GM18498 (cell line): ENCODE measurements around the gene SPRR4.

Experiments used
- ATAC-seq: cut with Tn5 transposase; IDR thresholded peaks from one replicate; pipeline ENCODE4 v1.9.1; 2021; ENCODE audit warnings: mild to moderate bottlenecking, moderate library complexity; ENCODE audit not compliant: unreplicated experiment

The SPRR4 gene

DNA sequence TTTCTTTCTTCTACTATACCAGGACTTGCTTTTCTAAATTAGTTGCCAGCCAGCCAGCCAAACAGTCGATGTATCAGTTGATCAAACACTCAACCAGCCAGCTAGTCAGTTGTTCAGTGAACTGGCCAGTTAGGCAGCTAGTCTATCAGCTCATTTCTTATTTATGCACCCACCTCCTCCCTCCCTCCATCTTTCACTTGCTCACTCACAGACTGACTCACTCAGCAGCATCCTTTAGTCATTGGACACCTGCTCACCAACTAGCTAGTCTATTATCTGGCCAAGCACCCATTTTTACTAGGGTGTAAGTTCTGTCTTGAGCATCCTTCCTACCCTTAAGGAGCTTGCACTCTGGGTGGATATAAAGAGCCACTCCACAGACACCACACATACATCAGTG, 5.9 kb upstream of the SPRR4 start:
- no peak for ATAC-seq

DNA sequence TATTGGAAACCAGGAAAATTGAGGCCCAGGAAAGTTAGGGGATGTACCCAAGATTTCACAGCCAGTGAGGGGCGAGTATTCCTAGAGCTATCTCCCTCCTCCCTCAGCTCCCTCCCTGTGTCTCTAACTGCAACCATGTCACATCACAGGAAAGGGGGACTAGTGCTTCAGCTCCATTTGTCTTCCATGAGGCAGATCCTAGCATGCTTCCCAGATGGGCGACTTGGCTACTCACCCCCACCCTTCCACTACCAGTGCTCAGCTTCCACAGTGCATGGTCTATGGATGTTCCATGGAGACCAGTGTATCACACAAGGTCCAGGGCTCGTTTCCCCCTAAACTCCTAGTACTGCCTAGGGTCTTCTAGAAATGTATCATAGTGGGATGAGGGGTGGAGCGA, 4.6 kb upstream of the SPRR4 start:
- no peak for ATAC-seq

- no peak for ATAC-seq
These were observed 3.2 kb upstream of the SPRR4 start for GRCh38 chr1:152967201-152967600.

- ATAC-seq, result peak; percentile 91
These were observed 2.2 kb upstream of the SPRR4 start for GRCh38 chr1:152968248-152968647.

GRCh38 chr1:152969036-152969435, 1.4 kb upstream of the SPRR4 start:
- no peak for ATAC-seq

- ATAC-seq, result no peak
These were observed 1.9 kb downstream of the SPRR4 start for GRCh38 chr1:152972196-152972886.

DNA sequence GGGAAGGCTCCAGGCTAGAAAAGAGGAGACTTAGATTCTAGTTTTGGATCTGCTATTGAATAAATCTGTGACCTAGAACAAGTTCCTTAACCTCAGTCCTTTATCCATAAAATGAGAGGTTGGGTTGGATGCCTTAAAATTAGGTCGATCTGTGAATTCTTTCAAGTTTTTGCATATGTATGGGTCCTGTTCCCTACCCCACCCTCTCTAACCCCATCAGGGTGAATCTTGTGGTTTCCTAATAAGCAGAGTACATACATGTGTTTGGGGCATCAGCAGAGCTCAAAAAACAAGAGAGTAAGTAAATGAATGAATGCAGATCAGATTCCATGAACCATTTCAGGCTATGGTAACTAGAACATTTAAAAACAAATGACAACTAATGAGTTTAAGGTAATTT, 6.2 kb downstream of the SPRR4 start:
- ATAC-seq, result no peak

DNA sequence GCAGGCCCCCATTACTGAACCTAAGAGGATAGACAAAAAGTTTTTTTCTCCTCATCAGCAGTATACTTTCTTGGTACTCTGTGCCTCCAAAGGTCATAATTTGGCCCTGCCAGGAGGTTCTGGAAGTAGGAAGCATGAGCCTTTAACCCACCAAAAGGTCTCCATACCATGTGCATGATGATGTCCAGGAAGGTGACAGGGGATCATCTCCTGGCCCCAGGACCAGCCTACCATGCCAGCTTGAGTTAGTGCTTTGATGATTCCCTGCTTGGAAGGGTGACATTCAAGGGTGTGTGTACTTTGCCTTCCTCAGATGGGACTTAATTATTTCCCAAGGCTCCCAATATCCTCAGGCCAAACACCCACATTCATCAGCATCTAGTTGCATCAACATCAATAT, 7.2 kb downstream of the SPRR4 start:
- ATAC-seq, result no peak

DNA sequence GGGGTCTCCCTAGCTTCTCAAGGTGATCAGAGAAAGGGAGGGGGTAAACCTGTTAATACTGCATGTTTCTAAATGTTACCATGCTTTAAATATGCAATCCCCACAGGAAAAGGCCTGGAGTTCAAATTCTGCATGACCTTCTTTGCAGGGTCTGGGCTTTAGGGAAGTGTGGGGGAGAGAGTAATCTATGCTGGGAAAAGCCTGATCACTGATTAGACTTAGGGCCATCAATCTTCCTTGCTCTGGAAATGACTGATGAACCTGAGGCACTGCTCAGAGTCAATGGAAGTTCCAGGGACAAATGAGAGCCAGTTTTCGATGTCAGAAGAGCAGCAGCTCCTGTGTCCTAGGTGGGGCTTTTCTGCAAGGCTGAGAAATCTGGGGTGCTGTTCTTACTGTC, 10.2 kb downstream of the SPRR4 start:
- ATAC-seq, result no peak

GRCh38 chr1:152981146-152981871, 10.9 kb downstream of the SPRR4 start:
- no peak for ATAC-seq

- ATAC-seq, result no peak
These were observed 11.6 kb downstream of the SPRR4 start for GRCh38 chr1:152982076-152982475.

- no peak for ATAC-seq
These were observed 12.8 kb downstream of the SPRR4 start for GRCh38 chr1:152983234-152983633.

- no peak for ATAC-seq
These were observed 13.3 kb downstream of the SPRR4 start, which contains the start of gene SPRR1A for GRCh38 chr1:152983743-152984142. Gene SPRR1A (plus strand): TSS chr1:152984081. CDS start chr1:152985231, 1,150 bp downstream.

DNA sequence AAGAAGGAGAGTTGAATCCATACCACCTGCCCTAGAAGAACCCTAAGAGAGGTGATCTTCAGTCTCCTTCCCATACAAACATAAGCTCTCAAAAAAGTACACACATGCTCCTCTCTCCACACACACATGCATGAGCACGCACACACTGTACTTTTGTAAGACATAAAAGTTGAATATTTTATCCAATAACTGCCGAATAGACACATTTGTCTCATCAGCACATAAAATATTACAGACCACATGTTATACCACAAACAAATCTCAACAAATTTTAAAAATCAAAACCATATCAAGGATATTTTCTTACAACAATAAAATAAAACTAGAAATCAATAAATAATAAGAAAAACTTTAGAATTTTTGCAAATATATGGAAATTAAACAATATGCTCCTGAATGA, 16.1 kb downstream of the SPRR4 start:
- no peak for ATAC-seq

DNA sequence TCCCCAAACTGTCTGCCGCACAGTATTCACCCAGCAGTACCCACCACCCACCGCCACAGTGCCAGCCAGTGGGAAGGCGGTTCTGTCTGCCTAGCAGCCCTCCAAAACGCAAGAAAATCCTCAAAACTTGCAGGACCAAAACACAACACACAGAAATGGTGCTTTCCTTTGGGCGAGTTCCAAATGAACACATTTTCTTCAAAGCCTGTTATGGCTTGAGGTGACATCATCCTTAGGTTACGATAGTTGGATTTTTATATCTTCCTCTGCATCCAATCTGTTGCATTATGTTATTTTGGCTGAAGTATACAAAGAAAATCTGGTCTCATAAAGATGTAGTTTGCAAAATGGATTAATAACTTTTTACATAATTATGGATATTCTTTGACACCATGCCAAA, 22.7 kb downstream of the SPRR4 start:
- no peak for ATAC-seq

DNA sequence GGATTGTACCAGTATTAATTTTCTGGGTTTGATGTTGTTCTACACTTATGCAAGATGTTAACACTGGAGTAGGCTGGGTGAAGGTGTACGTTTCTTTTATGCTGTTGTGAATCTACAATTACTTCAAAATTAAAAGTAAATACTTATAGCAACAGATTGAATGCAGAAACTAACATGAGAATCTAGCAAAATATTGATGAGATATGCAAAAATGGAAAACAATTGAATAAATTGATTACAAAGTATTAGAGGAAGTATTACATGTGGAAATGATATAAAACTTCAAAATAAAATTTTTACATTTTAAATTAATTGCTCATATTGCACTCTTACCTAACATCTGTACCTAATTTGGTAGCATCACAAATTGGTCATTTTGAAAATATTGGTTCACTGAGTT, 25.4 kb downstream of the SPRR4 start:
- ATAC-seq, result no peak

- ATAC-seq, result no peak
These were observed 26.4 kb downstream of the SPRR4 start for GRCh38 chr1:152996633-152997400.

GRCh38 chr1:152997901-152998300, 27.5 kb downstream of the SPRR4 start:
- no peak for ATAC-seq

- no peak for ATAC-seq
These were observed 28.0 kb downstream of the SPRR4 start for GRCh38 chr1:152998476-152998875.

DNA sequence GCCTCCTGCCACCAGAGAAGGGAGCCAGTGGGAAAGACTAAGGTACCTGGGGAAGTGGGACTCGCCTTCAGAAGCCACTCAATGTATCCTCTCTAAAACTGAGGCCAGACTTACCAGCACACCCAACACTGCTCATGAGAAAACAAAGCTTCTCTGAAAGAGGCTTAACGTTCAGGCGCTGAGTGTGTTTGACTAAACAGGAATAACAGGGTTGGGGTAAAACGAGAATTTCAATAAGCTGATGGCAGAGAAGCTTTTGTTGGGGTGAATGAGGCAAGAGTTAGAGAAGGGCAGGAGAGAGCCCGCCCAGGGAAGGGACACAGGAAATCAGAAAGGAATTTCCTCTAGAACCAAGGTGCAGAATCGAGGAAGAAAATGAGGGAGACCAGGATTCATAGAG, 29.4 kb downstream of the SPRR4 start:
- ATAC-seq, result no peak

GRCh38 chr1:153000294-153000693, 29.8 kb downstream of the SPRR4 start:
- no peak for ATAC-seq

- no peak for ATAC-seq
These were observed 30.9 kb downstream of the SPRR4 start, which contains the start of gene SPRR3 for GRCh38 chr1:153001382-153001781. Gene SPRR3 (plus strand): TSS chr1:153001749. CDS start chr1:153003021, 1,272 bp downstream.
